ENCODE measurements around the gene PEX19. TPM values are rescaled to one million over a fixed set of nuclear protein-coding genes. Genes with fewer than 3 reads are reported as not detected.

The PEX19 gene, protein sequence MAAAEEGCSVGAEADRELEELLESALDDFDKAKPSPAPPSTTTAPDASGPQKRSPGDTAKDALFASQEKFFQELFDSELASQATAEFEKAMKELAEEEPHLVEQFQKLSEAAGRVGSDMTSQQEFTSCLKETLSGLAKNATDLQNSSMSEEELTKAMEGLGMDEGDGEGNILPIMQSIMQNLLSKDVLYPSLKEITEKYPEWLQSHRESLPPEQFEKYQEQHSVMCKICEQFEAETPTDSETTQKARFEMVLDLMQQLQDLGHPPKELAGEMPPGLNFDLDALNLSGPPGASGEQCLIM
- 10 to 100 TPM; 65.2 to 74.3 (median 70.5) TPM for total RNA-seq (2021; fragmentation: NEBNext Ultra II Directional; extraction: Animal tissue kit (Norgen Biotek cat#: 25700))
- long read RNA-seq, transcript PEX19-201 (8 exons, 3,661 nt), result major isoform, 46 of 69 reads
- long read RNA-seq, transcript PEX19-205 (7 exons, 3,504 nt), result minor isoform, 14 of 69 reads
- long read RNA-seq, partial matches to known transcripts, result 2 of 69 reads
- long read RNA-seq, other reads (novel, unspliced or antisense), result 7 of 69 reads

DNA sequence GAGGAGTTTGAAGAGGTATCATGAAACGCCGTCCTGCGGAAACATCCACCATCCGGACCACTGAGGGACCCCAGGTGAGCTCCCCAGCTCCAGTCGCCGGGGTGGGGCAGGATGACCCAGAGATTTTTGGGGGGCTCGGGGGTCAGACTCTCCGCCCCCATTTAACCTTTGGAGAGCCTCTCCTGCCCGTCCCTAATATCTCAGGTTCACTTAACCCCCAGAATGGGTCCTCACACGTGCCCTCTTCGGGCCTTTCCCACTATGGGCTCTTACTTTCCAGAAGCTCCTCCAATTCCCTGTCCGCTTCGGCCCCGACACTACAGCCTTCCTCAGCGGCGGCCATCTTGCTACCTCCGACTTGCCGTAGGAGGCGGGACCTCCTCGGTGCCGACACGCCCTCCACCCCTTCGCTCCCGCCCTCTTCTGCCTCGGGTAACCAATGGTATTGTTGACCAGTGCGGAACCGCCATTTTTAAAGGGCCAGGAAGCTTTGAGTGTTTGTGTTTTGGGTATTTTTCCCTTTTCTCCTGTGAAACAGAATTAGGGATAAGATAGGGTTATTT is at the start of gene PEX19:
PEX19 (minus strand) TSS at position 352 of the 563 bp plus-strand sequence; CDS start at position 343, 9 bp downstream.
- TF ChIP-seq, protein P1, sequence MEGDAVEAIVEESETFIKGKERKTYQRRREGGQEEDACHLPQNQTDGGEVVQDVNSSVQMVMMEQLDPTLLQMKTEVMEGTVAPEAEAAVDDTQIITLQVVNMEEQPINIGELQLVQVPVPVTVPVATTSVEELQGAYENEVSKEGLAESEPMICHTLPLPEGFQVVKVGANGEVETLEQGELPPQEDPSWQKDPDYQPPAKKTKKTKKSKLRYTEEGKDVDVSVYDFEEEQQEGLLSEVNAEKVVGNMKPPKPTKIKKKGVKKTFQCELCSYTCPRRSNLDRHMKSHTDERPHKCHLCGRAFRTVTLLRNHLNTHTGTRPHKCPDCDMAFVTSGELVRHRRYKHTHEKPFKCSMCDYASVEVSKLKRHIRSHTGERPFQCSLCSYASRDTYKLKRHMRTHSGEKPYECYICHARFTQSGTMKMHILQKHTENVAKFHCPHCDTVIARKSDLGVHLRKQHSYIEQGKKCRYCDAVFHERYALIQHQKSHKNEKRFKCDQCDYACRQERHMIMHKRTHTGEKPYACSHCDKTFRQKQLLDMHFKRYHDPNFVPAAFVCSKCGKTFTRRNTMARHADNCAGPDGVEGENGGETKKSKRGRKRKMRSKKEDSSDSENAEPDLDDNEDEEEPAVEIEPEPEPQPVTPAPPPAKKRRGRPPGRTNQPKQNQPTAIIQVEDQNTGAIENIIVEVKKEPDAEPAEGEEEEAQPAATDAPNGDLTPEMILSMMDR (IDR thresholded peaks at IDR 0.05), result no peak

DNA sequence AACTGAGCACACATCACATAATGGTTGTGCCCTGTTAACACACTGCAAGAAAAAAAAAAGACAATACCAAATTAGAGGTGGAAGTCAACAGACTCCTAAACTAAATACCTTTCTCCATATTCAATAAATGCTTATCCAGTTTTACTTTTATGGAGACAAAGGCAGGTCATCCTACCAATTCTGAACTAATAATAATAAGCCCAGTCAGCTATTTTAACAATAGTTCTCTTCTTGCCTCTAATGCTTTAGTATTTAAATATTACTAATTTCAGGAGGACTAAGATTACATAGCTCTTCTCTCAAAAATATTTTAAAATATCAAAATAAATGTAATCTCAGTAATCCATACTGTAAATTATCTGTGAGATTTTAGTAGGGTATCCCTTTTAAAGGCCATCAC is 47.6 kb upstream of the PEX19 start:
- Mint-ChIP-seq H3K27ac (no peak overlapping the region), H3K9me3 (no peaks in the 10 kb centered on the region), H3K36me3 (ENCODE audit: low read depth) (peaks cover 44% of the 10 kb centered on the region), H3K4me1 (ENCODE audit: low read depth) (no peaks in the 10 kb centered on the region), H3K27me3 (ENCODE audit: insufficient read depth) (no peaks in the 10 kb centered on the region; the same call in 1 of the 2 replicates), H3K4me3 (no peak overlapping the region)
- TF ChIP-seq, protein P1 (IDR thresholded peaks at IDR 0.05), result no peak
- no peak for DNase-seq

More for the DNA sequence above, at the start of gene PEX19:
- peak within 1 kb of the TSS; percentile 99 for H3K27ac Mint-ChIP-seq
- peaks cover 12% of the 10 kb centered on the region for H3K27me3 Mint-ChIP-seq (ENCODE audit: insufficient read depth)
- H3K36me3 Mint-ChIP-seq (ENCODE audit: low read depth), result peaks cover 25% of the 10 kb centered on the region
- DNase-seq, result peak; percentile 96
- no peaks in the 10 kb centered on the region for H3K9me3 Mint-ChIP-seq
- peak within 1 kb of the TSS; percentile 99 for H3K4me3 Mint-ChIP-seq
- peaks cover 31% of the 10 kb centered on the region for H3K4me1 Mint-ChIP-seq (ENCODE audit: low read depth)

DNA sequence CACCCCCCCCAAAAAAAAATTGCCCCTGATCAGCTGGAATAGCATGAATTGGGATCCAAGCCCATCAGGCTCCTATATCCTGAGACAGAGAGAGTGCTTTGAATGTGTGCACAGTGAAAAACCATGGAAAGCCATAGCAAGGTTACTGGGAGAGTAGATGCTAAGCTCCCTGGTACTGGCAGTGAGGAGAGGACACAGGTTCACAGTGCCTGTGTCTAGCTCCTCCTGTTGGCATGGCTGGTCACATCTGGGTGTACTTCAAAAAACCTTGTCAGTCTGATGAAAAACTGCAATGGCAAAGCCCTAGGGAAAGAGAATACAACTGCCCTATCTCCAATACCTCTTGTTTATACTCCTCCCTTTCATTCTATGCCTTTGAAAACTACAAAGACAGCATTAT is 45.2 kb upstream of the PEX19 start:
- Mint-ChIP-seq H3K27me3 (ENCODE audit: insufficient read depth) (no peaks in the 10 kb centered on the region), H3K4me1 (ENCODE audit: low read depth) (no peaks in the 10 kb centered on the region), H3K9me3 (no peaks in the 10 kb centered on the region), H3K4me3 (no peak overlapping the region), H3K36me3 (ENCODE audit: low read depth) (peaks cover 45% of the 10 kb centered on the region), H3K27ac (no peak overlapping the region)
- DNase-seq, result no peak
- TF ChIP-seq, protein P1 (IDR thresholded peaks at IDR 0.05), result no peak

DNA sequence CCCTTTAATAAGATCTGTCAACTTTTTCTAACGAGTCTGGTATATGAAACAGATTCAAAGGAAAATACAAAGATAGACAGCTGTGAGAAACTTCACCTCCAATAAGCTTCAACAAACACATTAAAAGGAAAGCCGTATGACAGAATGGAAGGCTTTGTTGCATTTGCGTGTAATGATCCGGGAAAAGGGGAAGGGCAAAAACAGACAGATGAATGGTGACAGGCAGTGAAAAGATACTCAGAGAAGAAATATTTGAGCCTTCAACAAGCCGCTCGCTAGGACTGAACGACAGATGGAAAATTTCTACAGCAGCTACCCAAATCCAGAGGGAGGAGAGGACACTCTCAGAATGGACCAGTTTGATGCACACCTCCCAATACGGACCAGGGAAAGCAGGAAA is 43.3 kb upstream of the PEX19 start:
- Mint-ChIP-seq H3K4me1 (ENCODE audit: low read depth) (no peaks in the 10 kb centered on the region), H3K4me3 (no peak overlapping the region), H3K27ac (no peak overlapping the region), H3K36me3 (ENCODE audit: low read depth) (peaks cover 36% of the 10 kb centered on the region), H3K27me3 (ENCODE audit: insufficient read depth) (no peaks in the 10 kb centered on the region), H3K9me3 (no peaks in the 10 kb centered on the region)
- no peak for DNase-seq
- TF ChIP-seq, protein P1 (IDR thresholded peaks at IDR 0.05), result no peak

DNA sequence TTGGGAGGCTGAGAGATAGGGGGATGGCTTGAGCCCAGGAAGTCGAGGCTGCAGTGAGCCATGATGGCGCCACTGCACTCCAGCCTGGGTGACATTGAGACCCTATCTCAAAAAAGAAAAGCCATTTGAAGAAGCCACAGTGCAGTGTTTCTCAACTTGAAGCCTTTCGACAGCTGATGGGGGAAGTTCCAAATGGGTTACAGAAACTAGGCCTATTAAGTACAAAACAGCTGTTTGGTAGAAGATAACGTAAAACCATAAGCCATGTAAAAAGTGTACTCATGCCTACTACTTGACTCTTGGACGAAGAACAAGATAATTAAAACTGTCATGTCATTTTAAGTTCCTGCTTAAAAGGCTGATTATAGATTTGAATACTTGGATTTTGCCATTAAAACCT is 41.5 kb upstream of the PEX19 start:
- Mint-ChIP-seq H3K4me3 (no peak overlapping the region), H3K27me3 (ENCODE audit: insufficient read depth) (no peaks in the 10 kb centered on the region)

More for the DNA sequence above, 41.5 kb upstream of the PEX19 start:
- DNase-seq, result no peak
- H3K36me3 Mint-ChIP-seq (ENCODE audit: low read depth), result peaks cover 42% of the 10 kb centered on the region
- H3K4me1 Mint-ChIP-seq (ENCODE audit: low read depth), result no peaks in the 10 kb centered on the region
- TF ChIP-seq, protein P1 (IDR thresholded peaks at IDR 0.05), result no peak
- no peaks in the 10 kb centered on the region for H3K9me3 Mint-ChIP-seq
- H3K27ac Mint-ChIP-seq, result no peak overlapping the region
